GM23338 (cell line): ENCODE data around the gene RET.

Experiments used
- CREB1 ChIP-seq: fragments of 250-450 bp; sonication (Bioruptor Pico); IDR thresholded peaks from 2 replicates; pipeline ENCODE4 v1.5.0; 2020; ENCODE audit warnings: low read depth, mild to moderate bottlenecking, moderate library complexity
- CTCF ChIP-seq, 2 experiments: fragments of 200-600 bp in 1 of 2; sonication (generic) in 1 of 2; conservative IDR thresholded peaks; 2 replicates each; pipeline versions ENCODE4 v1.5.1 to v1.6.1; 2016 to 2017; ENCODE audit warnings: antibody characterized with exemption in 2 of 2, low read depth in 2 of 2, mild to moderate bottlenecking in 2 of 2, moderate library complexity in 1 of 2
- ETS1 ChIP-seq: IDR thresholded peaks from 2 replicates; pipeline ENCODE4 v1.6.1; 2016; ENCODE audit warnings: antibody characterized with exemption
- EZH2 ChIP-seq: fragments of 200-600 bp; sonication (generic); IDR thresholded peaks from one replicate; pipeline ENCODE4 v1.8.0; 2017; ENCODE audit warnings: antibody characterized with exemption, mild to moderate bottlenecking, low read depth; ENCODE audit not compliant: unreplicated experiment
- EZH2phosphoT487 ChIP-seq: fragments of 200-600 bp; sonication (generic); IDR thresholded peaks from one replicate; pipeline ENCODE4 v1.8.1; 2018; ENCODE audit warnings: antibody characterized with exemption; ENCODE audit not compliant: unreplicated experiment
- JUNB ChIP-seq: IDR thresholded peaks from one replicate; pipeline ENCODE4 v1.6.1; 2016; ENCODE audit warnings: antibody characterized with exemption; ENCODE audit not compliant: unreplicated experiment
- NANOG ChIP-seq: IDR thresholded peaks from 2 replicates; pipeline ENCODE4 v1.6.1; 2016; ENCODE audit warnings: antibody characterized with exemption, borderline replicate concordance
- POLR2AphosphoS5 ChIP-seq: IDR thresholded peaks from 2 replicates; pipeline ENCODE4 v1.6.1; 2016; ENCODE audit warnings: antibody characterized with exemption, low read depth
- REST ChIP-seq: IDR thresholded peaks from one replicate; pipeline ENCODE4 v1.6.1; 2018; ENCODE audit warnings: antibody characterized with exemption; ENCODE audit not compliant: unreplicated experiment
- STAT1 ChIP-seq: IDR thresholded peaks from one replicate; pipeline ENCODE4 v1.6.1; 2016; ENCODE audit warnings: antibody characterized with exemption; ENCODE audit not compliant: unreplicated experiment
- ZNF114 ChIP-seq: fragments of 250-450 bp; sonication (Bioruptor Pico); IDR thresholded peaks from 2 replicates; pipeline ENCODE4 v1.5.0; 2020; ENCODE audit warnings: mild to moderate bottlenecking, moderate library complexity
- ZNF331 ChIP-seq: fragments of 250-450 bp; sonication (Bioruptor Pico); IDR thresholded peaks from 2 replicates; pipeline ENCODE4 v1.5.0; 2020; ENCODE audit warnings: low read depth, mild to moderate bottlenecking, moderate library complexity
- ZNF462 ChIP-seq: fragments of 250-450 bp; sonication (Bioruptor Pico); IDR thresholded peaks from 2 replicates; pipeline ENCODE4 v1.5.0; 2020; ENCODE audit warnings: mild to moderate bottlenecking, moderate library complexity

GRCh38 chr10:43064331-43065075 is 12.4 kb upstream of the RET start:
- TF ChIP-seq CTCF (conservative IDR thresholded peaks at IDR 0.05; ENCODE audit: low read depth in 2 of 2): no peak
- TF ChIP-seq POLR2AphosphoS5: no peak
- no peak for TF ChIP-seq STAT1
- TF ChIP-seq EZH2: no peak
- TF ChIP-seq REST: no peak
- TF ChIP-seq EZH2phosphoT487: no peak
- no peak for TF ChIP-seq CREB1
- no peak for TF ChIP-seq ETS1
- no peak for TF ChIP-seq ZNF114 (CRISPR knock-in tag)
- TF ChIP-seq ZNF331: no peak
- no peak for TF ChIP-seq NANOG
- no peak for TF ChIP-seq JUNB
- TF ChIP-seq ZNF462 (CRISPR knock-in tag): no peak
